Measurements from ENCODE around the gene NECTIN3.

NECTIN3 gene

DNA sequence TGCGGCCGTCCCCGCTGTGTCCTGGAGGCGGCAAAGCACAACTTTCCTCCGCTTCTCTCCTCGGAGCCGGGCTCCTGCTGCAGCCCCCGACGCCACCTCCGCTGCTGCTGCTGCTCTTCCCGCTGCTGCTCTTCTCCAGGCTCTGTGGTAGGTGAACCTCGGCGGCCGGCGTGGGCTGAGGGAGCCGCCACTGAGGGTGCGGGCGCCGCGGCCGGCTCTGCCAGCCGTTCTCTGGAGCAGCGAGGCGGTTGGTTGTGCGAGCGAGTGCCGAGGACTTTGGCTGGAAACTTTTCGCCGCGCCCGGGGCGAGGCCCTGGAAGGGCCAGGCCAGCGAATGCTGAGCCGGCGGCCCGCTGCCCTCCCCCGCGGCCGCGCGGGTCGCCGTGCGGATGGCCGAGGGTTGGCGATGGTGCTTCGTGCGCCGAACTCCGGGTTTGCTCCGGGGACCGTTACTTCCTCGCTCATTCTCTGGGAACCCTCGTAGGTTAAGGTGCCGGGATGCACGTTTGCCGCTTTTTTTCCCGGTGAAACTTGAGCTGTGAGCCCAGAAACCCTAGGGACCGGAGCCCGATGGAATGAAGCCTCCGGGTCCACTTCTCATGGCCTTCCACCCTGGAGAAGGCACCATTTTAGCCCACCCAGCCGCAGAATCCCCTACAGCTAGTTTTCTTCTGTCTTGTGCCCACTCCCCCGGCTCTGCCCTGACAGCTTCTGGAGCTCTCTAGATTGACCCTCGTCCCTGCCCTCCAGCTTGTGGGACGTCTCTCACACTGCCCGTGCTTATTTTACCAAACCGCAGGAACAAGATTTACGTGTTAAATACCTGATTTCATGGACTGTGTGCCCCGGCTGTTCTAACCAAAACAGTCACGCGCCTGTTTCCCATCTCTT is 660 bp downstream of the NECTIN3 start:
- H3K36me3 Mint-ChIP-seq: no peaks in the 10 kb centered on the region
- H3K4me3 Mint-ChIP-seq: peak overlapping the region; percentile 90
- H3K4me1 Mint-ChIP-seq: peaks cover 28% of the 10 kb centered on the region
- H3K27ac Mint-ChIP-seq: peak overlapping the region; percentile 48
- no peaks in the 10 kb centered on the region for H3K9me3 Mint-ChIP-seq
- peaks cover 30% of the 10 kb centered on the region for H3K27me3 Mint-ChIP-seq

DNA sequence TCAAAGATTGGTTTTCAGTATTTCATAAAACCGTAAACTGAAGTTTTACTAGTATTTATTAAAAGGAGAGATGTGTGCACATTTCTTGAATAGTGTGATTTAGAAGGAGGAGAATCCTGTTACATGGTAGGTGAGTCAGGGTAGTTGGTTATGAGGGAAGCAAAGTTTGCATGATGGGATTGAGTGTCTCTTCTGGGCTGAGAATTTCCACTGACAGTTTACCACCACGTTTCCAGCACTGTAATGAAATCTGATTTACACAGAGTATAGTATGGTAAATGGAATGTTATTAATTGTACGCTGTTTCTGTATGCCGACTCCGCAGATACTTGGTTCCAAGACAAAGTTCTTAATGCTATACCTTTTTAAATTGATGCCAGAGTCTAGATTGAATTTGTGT is 1.6 kb downstream of the NECTIN3 start:
- H3K4me1 Mint-ChIP-seq: peaks cover 28% of the 10 kb centered on the region
- peak overlapping the region; percentile 18 for H3K27ac Mint-ChIP-seq
- H3K4me3 Mint-ChIP-seq: peak overlapping the region; percentile 90
- no peaks in the 10 kb centered on the region for H3K9me3 Mint-ChIP-seq
- H3K36me3 Mint-ChIP-seq: no peaks in the 10 kb centered on the region
- peaks cover 34% of the 10 kb centered on the region for H3K27me3 Mint-ChIP-seq

DNA sequence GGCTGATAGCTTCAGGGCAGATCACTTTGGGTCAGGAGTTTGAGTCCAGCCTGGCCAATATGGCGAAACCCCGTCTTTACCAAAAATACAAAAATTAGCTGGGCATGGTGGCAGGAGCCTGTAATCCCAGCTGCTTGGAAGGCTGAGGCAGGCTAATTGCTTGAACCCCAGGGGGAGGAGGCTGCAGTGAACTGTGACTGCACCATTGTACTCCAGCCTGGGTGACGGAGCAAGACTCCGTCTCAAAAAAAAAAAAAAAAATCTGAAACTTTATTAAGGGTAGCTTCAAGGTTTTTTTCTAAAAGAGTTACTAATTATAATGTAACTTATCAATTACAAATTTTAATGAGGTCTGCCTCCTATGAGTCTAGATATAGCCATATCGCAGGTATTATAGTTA is 5.1 kb downstream of the NECTIN3 start:
- peaks cover 34% of the 10 kb centered on the region for H3K27me3 Mint-ChIP-seq

DNA sequence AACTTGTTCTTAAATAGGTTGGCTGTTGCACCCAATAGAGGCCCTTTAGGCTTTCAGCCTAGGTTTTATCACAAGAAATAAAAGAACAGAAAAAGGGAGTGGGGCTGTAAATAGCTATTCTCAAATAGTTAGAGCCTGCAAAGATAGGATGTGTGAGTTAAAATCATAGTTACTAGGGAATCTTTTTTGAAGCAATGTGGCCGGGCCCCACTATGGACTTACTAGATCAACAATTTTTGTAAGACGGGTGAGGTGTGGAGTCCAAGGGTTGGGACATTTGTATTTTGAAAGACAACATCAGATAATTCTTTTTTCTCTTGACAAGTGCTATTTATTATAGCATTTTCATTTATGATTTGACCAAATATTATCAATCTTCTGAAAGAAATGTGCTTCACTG is 5.8 kb downstream of the NECTIN3 start:
- peaks cover 14% of the 10 kb centered on the region for H3K4me1 Mint-ChIP-seq
- H3K27me3 Mint-ChIP-seq: peaks cover 34% of the 10 kb centered on the region
- no peaks in the 10 kb centered on the region for H3K9me3 Mint-ChIP-seq
- H3K36me3 Mint-ChIP-seq: no peaks in the 10 kb centered on the region
- no peak overlapping the region for H3K27ac Mint-ChIP-seq
- H3K4me3 Mint-ChIP-seq: no peak overlapping the region

More for the DNA sequence above, 5.1 kb downstream of the NECTIN3 start:
- no peaks in the 10 kb centered on the region for H3K36me3 Mint-ChIP-seq
- no peaks in the 10 kb centered on the region for H3K9me3 Mint-ChIP-seq
- H3K27ac Mint-ChIP-seq: no peak overlapping the region
- no peak overlapping the region for H3K4me3 Mint-ChIP-seq
- H3K4me1 Mint-ChIP-seq: peaks cover 14% of the 10 kb centered on the region

- Mint-ChIP-seq H3K9me3 (no peaks in the 10 kb centered on the region), H3K4me1 (no peaks in the 10 kb centered on the region), H3K36me3 (no peaks in the 10 kb centered on the region), H3K4me3 (no peak overlapping the region), H3K27ac (no peak overlapping the region), H3K27me3 (peaks cover 11% of the 10 kb centered on the region)
These were observed 8.8 kb downstream of the NECTIN3 start for GRCh38 chr3:111080413-111080812.

GRCh38 chr3:111081008-111081545 is 9.5 kb downstream of the NECTIN3 start:
- Mint-ChIP-seq H3K9me3 (no peaks in the 10 kb centered on the region), H3K4me1 (no peaks in the 10 kb centered on the region), H3K27ac (no peak overlapping the region), H3K36me3 (no peaks in the 10 kb centered on the region), H3K4me3 (no peak overlapping the region), H3K27me3 (peaks cover 5% of the 10 kb centered on the region)

GRCh38 chr3:111084911-111085310 is 13.3 kb downstream of the NECTIN3 start:
- no peak overlapping the region for H3K27ac Mint-ChIP-seq
- no peaks in the 10 kb centered on the region for H3K36me3 Mint-ChIP-seq

GRCh38 chr3:111087924-111088469 is 16.4 kb downstream of the NECTIN3 start:
- H3K36me3 Mint-ChIP-seq: no peaks in the 10 kb centered on the region
- no peak overlapping the region for H3K27ac Mint-ChIP-seq
- no peak overlapping the region for H3K4me3 Mint-ChIP-seq
- H3K4me1 Mint-ChIP-seq: no peaks in the 10 kb centered on the region
- H3K27me3 Mint-ChIP-seq: no peaks in the 10 kb centered on the region
- no peaks in the 10 kb centered on the region for H3K9me3 Mint-ChIP-seq

More at GRCh38 chr3:111084911-111085310, 13.3 kb downstream of the NECTIN3 start:
- Mint-ChIP-seq H3K4me3 (no peak overlapping the region), H3K9me3 (no peaks in the 10 kb centered on the region), H3K4me1 (no peaks in the 10 kb centered on the region), H3K27me3 (no peaks in the 10 kb centered on the region)

DNA sequence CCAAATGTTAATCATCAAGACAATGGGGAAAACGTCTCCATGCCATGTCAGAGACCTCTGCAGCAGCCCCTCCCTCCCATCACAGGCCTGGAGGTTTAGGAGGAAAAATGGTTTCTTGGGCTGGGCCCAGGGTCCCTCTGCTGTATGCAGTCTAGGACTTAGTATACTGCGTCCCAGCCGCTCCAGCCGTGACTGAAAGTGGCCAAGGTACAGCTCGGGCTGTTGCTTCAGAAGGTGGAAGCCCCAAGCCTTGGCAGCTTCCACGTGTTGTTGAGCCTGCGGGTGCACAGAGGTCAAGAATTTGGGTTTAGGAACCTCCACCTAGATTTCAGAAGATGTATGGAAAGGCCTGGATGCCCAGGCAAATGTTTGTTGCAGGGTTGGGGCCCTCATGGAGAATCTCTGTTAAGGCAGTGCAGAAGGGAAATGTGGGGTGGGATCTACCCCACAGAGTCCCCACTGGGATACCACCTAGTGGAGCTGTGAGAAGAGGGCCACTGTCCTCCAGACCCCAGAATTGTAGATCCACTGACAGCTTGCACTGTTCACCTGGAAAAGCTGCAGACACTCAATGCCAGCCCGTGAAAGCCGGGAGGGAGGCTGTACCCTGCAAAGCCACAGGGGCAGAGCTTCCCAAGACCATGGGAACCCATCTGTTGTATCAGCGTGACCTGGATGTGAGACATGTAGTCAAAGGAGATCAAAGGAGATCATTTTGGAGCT is 25.0 kb downstream of the NECTIN3 start:
- Mint-ChIP-seq H3K27ac (no peak overlapping the region), H3K4me1 (no peaks in the 10 kb centered on the region), H3K4me3 (no peak overlapping the region)

GRCh38 chr3:111103807-111104206 is 32.2 kb downstream of the NECTIN3 start:
- H3K4me3 Mint-ChIP-seq: no peak overlapping the region
- peaks cover 2% of the 10 kb centered on the region for H3K36me3 Mint-ChIP-seq
- no peaks in the 10 kb centered on the region for H3K4me1 Mint-ChIP-seq
- H3K27ac Mint-ChIP-seq: no peak overlapping the region
- peaks cover 4% of the 10 kb centered on the region for H3K9me3 Mint-ChIP-seq
- H3K27me3 Mint-ChIP-seq: peaks cover 10% of the 10 kb centered on the region

More for the DNA sequence above, 25.0 kb downstream of the NECTIN3 start:
- Mint-ChIP-seq H3K9me3 (no peaks in the 10 kb centered on the region), H3K36me3 (peaks cover 4% of the 10 kb centered on the region), H3K27me3 (no peaks in the 10 kb centered on the region)

DNA sequence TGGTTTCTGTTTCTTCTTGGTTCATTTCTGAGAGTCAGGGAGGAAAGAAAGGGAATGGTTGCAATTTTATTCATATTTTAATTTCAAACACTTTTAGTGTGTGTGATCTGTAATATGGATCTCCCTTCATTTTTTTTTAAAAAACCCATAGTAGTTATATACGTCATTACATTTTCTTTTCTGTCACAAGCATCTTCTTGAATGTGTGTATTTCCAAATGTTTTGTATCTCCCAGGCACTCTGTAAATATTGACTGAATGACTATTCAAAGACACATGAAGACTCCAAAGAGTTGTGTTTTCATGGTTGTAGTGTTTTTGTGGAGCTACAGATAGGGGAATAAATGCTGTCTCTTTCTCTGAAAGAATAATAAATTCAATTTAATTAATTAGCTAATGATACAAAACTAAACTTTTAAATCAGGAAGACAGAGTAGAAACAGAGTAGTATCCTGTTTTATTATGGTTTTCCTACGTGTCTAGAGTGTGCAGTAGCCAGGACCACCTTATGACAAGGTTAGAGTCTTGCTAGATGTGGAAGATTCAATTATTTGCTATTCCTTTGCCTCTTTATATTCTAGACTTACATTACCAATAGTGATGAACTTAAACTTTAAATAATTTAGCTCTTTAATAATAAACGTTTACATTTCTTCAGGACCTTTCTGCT is 35.5 kb downstream of the NECTIN3 start:
- Mint-ChIP-seq H3K27me3 (peaks cover 10% of the 10 kb centered on the region), H3K9me3 (peaks cover 4% of the 10 kb centered on the region), H3K4me3 (no peak overlapping the region), H3K36me3 (peaks cover 2% of the 10 kb centered on the region), H3K4me1 (no peaks in the 10 kb centered on the region), H3K27ac (no peak overlapping the region)

- Mint-ChIP-seq H3K27ac (no peak overlapping the region), H3K4me1 (no peaks in the 10 kb centered on the region), H3K9me3 (peaks cover 4% of the 10 kb centered on the region), H3K4me3 (no peak overlapping the region), H3K27me3 (peaks cover 10% of the 10 kb centered on the region), H3K36me3 (peaks cover 2% of the 10 kb centered on the region)
These were observed 36.0 kb downstream of the NECTIN3 start for GRCh38 chr3:111107662-111108035.

GRCh38 chr3:111112913-111113312 is 41.3 kb downstream of the NECTIN3 start:
- Mint-ChIP-seq H3K27me3 (no peaks in the 10 kb centered on the region), H3K36me3 (no peaks in the 10 kb centered on the region), H3K4me3 (no peak overlapping the region), H3K27ac (no peak overlapping the region), H3K9me3 (no peaks in the 10 kb centered on the region), H3K4me1 (no peaks in the 10 kb centered on the region)

DNA sequence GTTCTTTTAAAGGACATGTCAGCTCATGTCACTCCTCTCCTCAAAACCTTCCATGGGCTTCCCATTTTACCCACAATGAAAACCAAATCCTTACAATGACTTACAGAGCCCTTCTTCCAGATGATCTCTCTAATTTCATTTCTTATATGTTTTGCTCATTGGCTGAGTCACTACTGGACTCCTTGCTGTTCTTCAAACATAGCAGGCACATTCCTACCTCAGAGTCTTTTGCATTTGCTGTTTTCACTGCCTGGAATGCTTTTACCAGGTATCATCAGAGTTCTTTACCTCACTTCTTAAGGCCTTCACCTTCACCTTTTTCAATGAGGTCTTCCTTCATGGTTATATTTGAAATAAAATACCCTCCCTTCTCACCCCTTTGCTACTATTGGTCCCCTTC is 57.3 kb downstream of the NECTIN3 start:
- H3K9me3 Mint-ChIP-seq: no peaks in the 10 kb centered on the region
- H3K4me3 Mint-ChIP-seq: no peak overlapping the region
- H3K36me3 Mint-ChIP-seq: no peaks in the 10 kb centered on the region
- no peaks in the 10 kb centered on the region for H3K27me3 Mint-ChIP-seq
- H3K4me1 Mint-ChIP-seq: no peaks in the 10 kb centered on the region
- no peak overlapping the region for H3K27ac Mint-ChIP-seq

- Mint-ChIP-seq H3K27me3 (no peaks in the 10 kb centered on the region), H3K9me3 (no peaks in the 10 kb centered on the region), H3K27ac (no peak overlapping the region), H3K4me3 (no peak overlapping the region), H3K4me1 (no peaks in the 10 kb centered on the region), H3K36me3 (no peaks in the 10 kb centered on the region)
These were observed 59.2 kb downstream of the NECTIN3 start for GRCh38 chr3:111130827-111131226.

Measured in activated naive CD4-positive, alpha-beta T cell treated with anti-CD3 and anti-CD28 coated beads, Interleukin-2, amount 50 U/mL, for 24 hours (primary cell).